IMR-90 (cell line): ENCODE results near the gene RAVER2. TPM values are rescaled to one million over a fixed set of nuclear protein-coding genes. Genes with fewer than 3 reads are reported as not detected.

Experiments used
- ATAC-seq: fragments of 200-7000 bp; cut with Tn5 transposase; 2 replicates; pipeline ENCODE4 v1.9.1; 2020; ENCODE audit warnings: low read depth, mild to moderate bottlenecking, moderate library complexity
- BruUV-seq: library from RNA; stranded (reverse); fragments of 400-500 nt; replicated peaks from 2 replicates; lab custom pipeline; 2021; lab: Mats Ljungman, UMichigan
- CTCF ChIA-PET: fragments of 300-600 bp; formaldehyde crosslinking; extraction: SDS; loops from one replicate; lab custom pipeline; 2021; ENCODE audit warnings: antibody characterized with exemption; lab: Yijun Ruan, JAX
- POLR2A ChIA-PET: fragments of 300-600 bp; sonication (Branson Sonifier 250); formaldehyde crosslinking; loops from one replicate; lab custom pipeline; 2022; ENCODE audit warnings: antibody characterized with exemption; ENCODE audit not compliant: unreplicated experiment; lab: Charles Lee
- DNase-seq: peaks from one replicate; pipeline ENCODE4 v3.0.0; 2013
- H2AFZ ChIP-seq: replicated peaks from 2 replicates; pipeline ENCODE3; 2013; ENCODE audit warnings: low read length, mild to moderate bottlenecking; ENCODE audit not compliant: poor library complexity
- H2AK5ac ChIP-seq: 2 replicates; pipeline ENCODE4 v1.6.1; 2013; ENCODE audit warnings: low read depth, low read length, inconsistent platforms
- H2AK9ac ChIP-seq: replicated peaks from 2 replicates; pipeline ENCODE3; 2013; ENCODE audit warnings: mild to moderate bottlenecking, low read depth, low read length, moderate library complexity; ENCODE audit not compliant: poor library complexity
- H2BK120ac ChIP-seq: 2 replicates; pipeline ENCODE4 v1.6.1; 2013; ENCODE audit warnings: low read depth, low read length, inconsistent platforms
- H2BK15ac ChIP-seq: 3 replicates; pipeline ENCODE4 v1.6.1; 2013; ENCODE audit warnings: low read depth, low read length, inconsistent platforms
- H2BK20ac ChIP-seq: 2 replicates; pipeline ENCODE4 v1.6.1; 2013; ENCODE audit warnings: low read depth, mild to moderate bottlenecking, inconsistent platforms, low read length, moderate library complexity
- H2BK5ac ChIP-seq: 2 replicates; pipeline ENCODE4 v1.6.1; 2013; ENCODE audit warnings: mild to moderate bottlenecking, low read depth, low read length, inconsistent platforms; ENCODE audit not compliant: poor library complexity, severe bottlenecking
- H3K14ac ChIP-seq: replicated peaks from 2 replicates; pipeline ENCODE4 v1.6.1; 2013; ENCODE audit warnings: low read depth, low read length, inconsistent platforms
- H3K18ac ChIP-seq: 2 replicates; pipeline ENCODE4 v1.6.1; 2013; ENCODE audit warnings: low read depth, low read length, control low read depth
- H3K23ac ChIP-seq: 2 replicates; pipeline ENCODE4 v1.6.1; 2013; ENCODE audit warnings: low read depth, low read length, inconsistent platforms
- H3K27ac ChIP-seq: 2 replicates; pipeline ENCODE4 v1.5.1; 2013; ENCODE audit warnings: mild to moderate bottlenecking, control low read depth, low read length; ENCODE audit not compliant: insufficient read depth
- H3K27me3 ChIP-seq: 2 replicates; pipeline ENCODE4 v1.6.1; 2013; ENCODE audit warnings: low read length; ENCODE audit not compliant: control insufficient read depth, insufficient read depth
- H3K36me3 ChIP-seq: 2 replicates; pipeline ENCODE4 v1.6.1; 2013; ENCODE audit warnings: low read length, mixed read lengths; ENCODE audit not compliant: control insufficient read depth, insufficient read depth
- H3K4ac ChIP-seq: 2 replicates; pipeline ENCODE4 v1.6.1; 2013; ENCODE audit warnings: low read depth, low read length, inconsistent platforms
- H3K4me1 ChIP-seq: 2 replicates; pipeline ENCODE4 v1.6.1; 2013; ENCODE audit warnings: low read length, mixed read lengths; ENCODE audit not compliant: control insufficient read depth, insufficient read depth
- H3K4me2 ChIP-seq: 2 replicates; pipeline ENCODE4 v1.6.1; 2013; ENCODE audit warnings: low read depth, mild to moderate bottlenecking, control low read depth, low read length, moderate library complexity
- H3K4me3 ChIP-seq: 2 replicates; pipeline ENCODE4 v1.5.1; 2013; ENCODE audit warnings: low read depth, mild to moderate bottlenecking, control low read depth, low read length, moderate library complexity; ENCODE audit not compliant: insufficient read depth
- H3K56ac ChIP-seq: 2 replicates; pipeline ENCODE4 v1.6.1; 2013; ENCODE audit warnings: low read length, inconsistent platforms; ENCODE audit not compliant: insufficient read depth; ENCODE audit errors: extremely low read depth
- H3K79me1 ChIP-seq, 2 experiments: 2 replicates each; pipeline ENCODE4 v1.6.1; 2013; ENCODE audit warnings: low read length in 2 of 2, inconsistent platforms in 1 of 2, low read depth in 1 of 2
- H3K9ac ChIP-seq: 2 replicates; pipeline ENCODE4 v1.6.1; 2013; ENCODE audit warnings: low read depth, low read length, control low read depth
- H3K9me1 ChIP-seq: 2 replicates; pipeline ENCODE4 v1.6.1; 2013; ENCODE audit warnings: low read length, inconsistent platforms; ENCODE audit not compliant: insufficient read depth
- H3K9me3 ChIP-seq: 2 replicates; pipeline ENCODE4 v1.6.1; 2013; ENCODE audit warnings: low read length; ENCODE audit not compliant: control insufficient read depth, insufficient read depth
- H4K20me1 ChIP-seq: 2 replicates; pipeline ENCODE4 v1.6.1; 2013; ENCODE audit warnings: low read length, inconsistent platforms; ENCODE audit not compliant: insufficient read depth
- H4K5ac ChIP-seq: 2 replicates; pipeline ENCODE4 v1.6.1; 2013; ENCODE audit warnings: mild to moderate bottlenecking, low read depth, low read length, control low read depth
- H4K8ac ChIP-seq, 2 experiments: 2 replicates each; pipeline ENCODE4 v1.6.1; 2013; ENCODE audit warnings: low read depth in 2 of 2, low read length in 2 of 2, control low read depth in 1 of 2, inconsistent platforms in 1 of 2
- H4K91ac ChIP-seq: 2 replicates; pipeline ENCODE4 v1.6.1; 2013; ENCODE audit warnings: low read depth, low read length, inconsistent platforms; ENCODE audit not compliant: insufficient read depth
- BHLHE40 ChIP-seq: fragments of 150-350 bp; IDR thresholded peaks from 2 replicates; pipeline ENCODE4 v1.6.1; 2016; ENCODE audit warnings: mild to moderate bottlenecking, low read depth, low read length
- CEBPB ChIP-seq: IDR thresholded peaks from 2 replicates; pipeline ENCODE4 v1.6.1; 2012; ENCODE audit warnings: low read depth, low read length, improper control_type of control experiment
- ELK1 ChIP-seq: fragments of 150-350 bp; IDR thresholded peaks from 2 replicates; pipeline ENCODE4 v1.6.1; 2016; ENCODE audit warnings: low read depth, mild to moderate bottlenecking, low read length, moderate library complexity, borderline replicate concordance
- FOS ChIP-seq: fragments of 150-350 bp; IDR thresholded peaks from 2 replicates; pipeline ENCODE4 v1.6.1; 2016; ENCODE audit warnings: low read depth, low read length
- MAFK ChIP-seq: IDR thresholded peaks from 2 replicates; pipeline ENCODE4 v1.6.1; 2012; ENCODE audit warnings: low read depth, low read length, improper control_type of control experiment
- MXI1 ChIP-seq: IDR thresholded peaks from 2 replicates; pipeline ENCODE4 v1.6.1; 2012; ENCODE audit warnings: low read depth, mild to moderate bottlenecking, low read length, moderate library complexity, borderline replicate concordance
- NFE2L2 ChIP-seq: fragments of 150-350 bp; IDR thresholded peaks from 2 replicates; pipeline ENCODE4 v1.6.1; 2016; ENCODE audit warnings: low read depth, mild to moderate bottlenecking, low read length
- RCOR1 ChIP-seq: IDR thresholded peaks from 2 replicates; pipeline ENCODE4 v1.6.1; 2012; ENCODE audit warnings: mild to moderate bottlenecking, low read length, improper control_type of control experiment; ENCODE audit not compliant: insufficient replicate concordance
- WGBS, 2 experiments: methylation state at CpG; one replicate each; pipeline versions ENCODE4 v1.1.5 to v1.1.7; 2013; ENCODE audit warnings: missing lambda C conversion rate in 2 of 2; ENCODE audit not compliant: insufficient read length in 1 of 2; ENCODE audit errors: extremely low coverage in 2 of 2; 5-methylcytosine and 5-hydroxymethylcytosine counted together
- dilution Hi-C: fragments of 300-500 bp; cut with HindIII; formaldehyde crosslinking; loops from one replicate; pipeline ENCODE4 v1.14.3; 2018; ENCODE audit warnings: low sequenced_read_pairs; ENCODE audit not compliant: unreplicated experiment
- in situ Hi-C: fragments of 300-500 bp; cut with MboI; formaldehyde crosslinking; loops from 3 replicates; pipeline ENCODE4 v1.14.3; 2019; ENCODE audit warnings: low sequenced_read_pairs, inconsistent platforms, mixed read lengths
- intact Hi-C: fragments of 100-400 bp; cut with micrococcal nuclease; formaldehyde crosslinking; loops from 2 replicates; pipeline ENCODE4 v1.10.0; 2022
- polyA plus RNA-seq, 3 experiments: library from polyadenylated mRNA; depleted of rRNA; stranded (reverse); fragments of >200 nt; gene quantifications; 2 replicates each; pipeline ENCODE4 v1.2.3, GENCODE V29; 2012; ENCODE audit warnings: low replicate concordance in 1 of 3
- total RNA-seq: library from RNA; depleted of rRNA; stranded (reverse); fragments of >200 nt; gene quantifications from 2 replicates; pipeline ENCODE4 v1.2.3, GENCODE V29; 2012
- TF ChIP-seq, protein P1 (sequence below): conservative IDR thresholded peaks from 2 replicates; pipeline ENCODE4 v1.5.1; 2012; ENCODE audit warnings: mild to moderate bottlenecking, low read depth, low read length, improper control_type of control experiment

RAVER2 gene
- total and polyA plus RNA-seq, 2 of the 4 experiments (the other 2 are of a cell fraction): 3.7 to 6.1 TPM

DNA sequence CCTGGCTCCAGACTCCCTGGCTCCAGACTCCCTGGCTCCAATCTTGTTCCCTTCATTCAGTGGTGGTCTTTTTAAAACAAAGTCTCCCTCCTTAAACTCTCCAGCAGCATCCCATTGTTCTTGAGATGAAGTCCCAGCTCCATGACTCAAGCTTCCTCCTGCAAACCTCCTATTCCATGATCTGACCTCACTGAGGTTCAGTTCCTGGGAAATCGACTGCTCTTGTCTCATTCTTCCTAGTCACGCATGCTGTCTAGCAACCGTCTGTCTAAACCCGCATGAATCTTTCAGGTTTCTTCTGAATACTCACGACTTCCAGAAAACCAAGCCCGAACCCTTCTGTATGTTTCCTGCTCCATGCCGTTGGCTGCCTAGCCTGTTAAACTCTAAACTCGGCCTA lies 91.9 kb downstream of the RAVER2 start:
- in situ Hi-C loops: no loop called here
- H3K4me2 ChIP-seq: no peak overlapping the region
- ATAC-seq (no peak), DNase-seq (no peak)
- H3K14ac ChIP-seq: no peak overlapping the region
- H4K8ac ChIP-seq: no peak overlapping the region
- 100% methylated on average over 4 of the region's 8 CpGs; no CpG with 5 or more reads in 1 of the 2 experiments for WGBS, 2 experiments
- no peak overlapping the region for H2BK15ac ChIP-seq
- no peak overlapping the region for H2AK5ac ChIP-seq
- H3K4ac ChIP-seq: no peak overlapping the region
- no peak overlapping the region for H4K5ac ChIP-seq
- H3K27ac ChIP-seq: no peak overlapping the region
- no peaks in the 10 kb centered on the region for H3K27me3 ChIP-seq
- H3K4me1 ChIP-seq: 0 out of 2 replicates have a peak, but pooled peaks cover 2% of the 10 kb centered on the region
- no TSS peak for BruUV-seq
- ChIA-PET CTCF (interaction anchor here (0.6 kb wide), 1 partner anchor 143 kb away, joined by 4 read pairs; no protein-coding TSS in a partner anchor), POLR2A (no interaction called here)
- no peak for TF ChIP-seq BHLHE40
- TF ChIP-seq, protein P1, sequence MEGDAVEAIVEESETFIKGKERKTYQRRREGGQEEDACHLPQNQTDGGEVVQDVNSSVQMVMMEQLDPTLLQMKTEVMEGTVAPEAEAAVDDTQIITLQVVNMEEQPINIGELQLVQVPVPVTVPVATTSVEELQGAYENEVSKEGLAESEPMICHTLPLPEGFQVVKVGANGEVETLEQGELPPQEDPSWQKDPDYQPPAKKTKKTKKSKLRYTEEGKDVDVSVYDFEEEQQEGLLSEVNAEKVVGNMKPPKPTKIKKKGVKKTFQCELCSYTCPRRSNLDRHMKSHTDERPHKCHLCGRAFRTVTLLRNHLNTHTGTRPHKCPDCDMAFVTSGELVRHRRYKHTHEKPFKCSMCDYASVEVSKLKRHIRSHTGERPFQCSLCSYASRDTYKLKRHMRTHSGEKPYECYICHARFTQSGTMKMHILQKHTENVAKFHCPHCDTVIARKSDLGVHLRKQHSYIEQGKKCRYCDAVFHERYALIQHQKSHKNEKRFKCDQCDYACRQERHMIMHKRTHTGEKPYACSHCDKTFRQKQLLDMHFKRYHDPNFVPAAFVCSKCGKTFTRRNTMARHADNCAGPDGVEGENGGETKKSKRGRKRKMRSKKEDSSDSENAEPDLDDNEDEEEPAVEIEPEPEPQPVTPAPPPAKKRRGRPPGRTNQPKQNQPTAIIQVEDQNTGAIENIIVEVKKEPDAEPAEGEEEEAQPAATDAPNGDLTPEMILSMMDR: no peak
- TF ChIP-seq CEBPB: no peak
- TF ChIP-seq MXI1: no peak
- no peak for TF ChIP-seq NFE2L2
- TF ChIP-seq FOS: no peak
- TF ChIP-seq RCOR1: no peak
- TF ChIP-seq ELK1: no peak
- TF ChIP-seq MAFK: no peak
- no peak overlapping the region for H3K23ac ChIP-seq
- no peak overlapping the region for H2BK5ac ChIP-seq
- peaks cover 3% of the 10 kb centered on the region; the same call in 1 of the 2 replicates for H3K9me1 ChIP-seq
- dilution Hi-C loops: no loop called here
- no peak overlapping the region for H3K18ac ChIP-seq
- H3K36me3 ChIP-seq: peaks cover 57% of the 10 kb centered on the region
- no peak overlapping the region for H3K4me3 ChIP-seq
- no peak overlapping the region for H2BK20ac ChIP-seq
- H3K9ac ChIP-seq: no peak overlapping the region
- H4K91ac ChIP-seq: no peak overlapping the region
- no peaks in the 10 kb centered on the region for H4K20me1 ChIP-seq
- H3K79me1 ChIP-seq: no peaks in the 10 kb centered on the region
- H3K9me3 ChIP-seq: no peaks in the 10 kb centered on the region
- intact Hi-C loops: no loop called here
- H2BK120ac ChIP-seq: no peak overlapping the region
- H2AFZ ChIP-seq: no peak overlapping the region
- no peak overlapping the region for H2AK9ac ChIP-seq
- no peak overlapping the region for H3K56ac ChIP-seq
